ENCODE measurements around the gene PXDN.

The PXDN gene

GRCh38 chr2:1650085-1650872 is 94.0 kb downstream of the PXDN start:
- DNase-seq (ENCODE audit: low spot score), result no peak

- DNase-seq (ENCODE audit: low spot score), result no peak
Measured at GRCh38 chr2:1649103-1650084, 94.9 kb downstream of the PXDN start.

GRCh38 chr2:1648241-1649102 is 95.8 kb downstream of the PXDN start:
- DNase-seq (ENCODE audit: low spot score), result no peak

GRCh38 chr2:1647417-1648240 is 96.7 kb downstream of the PXDN start:
- DNase-seq (ENCODE audit: low spot score), result no peak

GRCh38 chr2:1645761-1646476 is 98.4 kb downstream of the PXDN start:
- no peak for DNase-seq (ENCODE audit: low spot score)

- no peak for DNase-seq (ENCODE audit: low spot score)
Measured at GRCh38 chr2:1644427-1644826, 99.9 kb downstream of the PXDN start.

GRCh38 chr2:1642993-1643619 is 101.2 kb downstream of the PXDN start:
- no peak for DNase-seq (ENCODE audit: low spot score)

- DNase-seq (ENCODE audit: low spot score), result no peak
Measured at GRCh38 chr2:1642066-1642861, 102.1 kb downstream of the PXDN start.

- DNase-seq (ENCODE audit: low spot score), result peak; percentile 5
Measured at GRCh38 chr2:1641523-1641922, 102.8 kb downstream of the PXDN start.

- DNase-seq (ENCODE audit: low spot score), result no peak
Measured at GRCh38 chr2:1640301-1641135, 103.8 kb downstream of the PXDN start.

GRCh38 chr2:1639086-1639858 is 105.0 kb downstream of the PXDN start:
- no peak for DNase-seq (ENCODE audit: low spot score)

GRCh38 chr2:1638281-1638860 is 105.9 kb downstream of the PXDN start:
- DNase-seq (ENCODE audit: low spot score), result no peak

GRCh38 chr2:1636791-1637415 is 107.4 kb downstream of the PXDN start:
- DNase-seq (ENCODE audit: low spot score), result no peak

- no peak for DNase-seq (ENCODE audit: low spot score)
Measured at GRCh38 chr2:1635823-1636222, 108.5 kb downstream of the PXDN start.

- no peak for DNase-seq (ENCODE audit: low spot score)
Measured at GRCh38 chr2:1634681-1635341, 109.5 kb downstream of the PXDN start.

All from putamen (tissue), 1 donor.